ACC112 (cell line): Measurements from ENCODE around the gene PIK3R2.
A peak's percentile ranks its signal among the peaks of the same experiment; 100 is the strongest.
"Not testable (repeated sequence)": the region's sequence is repeated elsewhere in the genome, so short reads cannot be mapped to it uniquely, and the experiment has no call there.

Experiments used
- H2AFZ ChIP-seq: fragments of 200-600 bp; sonication (generic); one replicate; pipeline ENCODE4 v1.6.0; 2017; ENCODE audit warnings: antibody characterized with exemption, low read length; ENCODE audit not compliant: unreplicated experiment
- H3K27ac ChIP-seq: fragments of 200-600 bp; sonication (generic); 2 replicates; pipeline ENCODE4 v1.5.1; 2014; ENCODE audit warnings: low read depth, mild to moderate bottlenecking, antibody characterized with exemption, low read length, moderate library complexity
- H3K27me3 ChIP-seq: fragments of 200-600 bp; sonication (generic); 2 replicates; pipeline ENCODE4 v1.6.1; 2014; ENCODE audit warnings: mild to moderate bottlenecking, antibody characterized with exemption, low read length, moderate library complexity, mixed read lengths; ENCODE audit not compliant: insufficient read depth
- H3K36me3 ChIP-seq: fragments of 200-600 bp; sonication (generic); 2 replicates; pipeline ENCODE4 v1.6.1; 2016; ENCODE audit warnings: mild to moderate bottlenecking, antibody characterized with exemption, low read length, moderate library complexity, mixed read lengths; ENCODE audit not compliant: insufficient read depth
- H3K4me1 ChIP-seq: fragments of 200-600 bp; sonication (generic); one replicate; pipeline ENCODE4 v1.6.1; 2016; ENCODE audit warnings: low read length, mixed read lengths; ENCODE audit not compliant: insufficient read depth, unreplicated experiment, control insufficient read depth
- H3K4me3 ChIP-seq: fragments of 200-600 bp; sonication (generic); 2 replicates; pipeline ENCODE4 v1.5.1; 2014; ENCODE audit warnings: mild to moderate bottlenecking, low read depth, low read length
- H3K79me2 ChIP-seq: fragments of 200-600 bp; sonication (generic); one replicate; pipeline ENCODE4 v1.6.0; 2016; ENCODE audit warnings: low read length; ENCODE audit not compliant: control insufficient read depth, unreplicated experiment, insufficient read depth

PIK3R2 gene

DNA sequence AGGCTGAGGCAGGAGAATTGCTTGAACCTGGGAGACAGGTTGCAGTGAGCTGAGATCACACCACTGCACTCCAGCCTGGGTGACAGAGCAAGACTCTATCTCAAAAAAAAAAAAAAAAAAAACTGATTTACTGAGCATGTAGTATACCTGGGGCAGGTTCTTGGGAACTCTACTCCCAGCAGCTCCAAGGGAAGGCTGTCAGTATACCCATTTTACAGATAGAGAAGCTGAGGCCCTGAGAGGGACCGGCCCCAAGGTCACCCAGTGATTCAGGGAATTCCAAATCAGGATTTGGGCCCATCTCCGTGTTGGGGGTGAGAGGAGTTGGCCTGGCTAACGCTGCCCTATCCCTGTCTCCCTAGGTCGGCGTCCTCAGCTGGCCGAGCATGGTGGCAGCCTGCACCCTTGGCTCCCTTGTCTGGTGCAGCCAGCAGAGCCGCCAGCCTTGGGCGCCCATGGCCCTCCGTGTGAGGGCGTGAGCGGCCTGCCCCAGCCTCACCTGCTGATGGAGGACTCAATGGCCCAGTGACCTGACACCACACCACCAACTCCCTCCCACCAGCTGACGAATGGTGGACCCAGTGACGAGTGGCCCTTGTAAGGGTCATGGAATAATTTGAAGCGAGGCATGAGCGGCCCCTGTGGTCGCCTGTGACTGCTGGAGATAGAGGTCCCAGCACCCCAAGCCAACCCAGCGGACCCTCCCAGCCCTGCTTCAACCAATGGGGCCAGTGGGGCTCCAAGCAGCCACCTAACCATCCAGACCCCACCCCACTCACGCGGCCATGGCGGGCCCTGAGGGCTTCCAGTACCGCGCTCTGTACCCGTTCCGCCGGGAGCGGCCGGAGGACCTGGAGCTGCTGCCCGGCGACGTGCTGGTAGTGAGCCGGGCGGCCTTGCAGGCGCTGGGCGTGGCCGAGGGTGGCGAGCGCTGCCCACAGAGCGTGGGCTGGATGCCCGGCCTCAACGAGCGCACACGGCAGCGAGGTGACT is 2.4 kb downstream of the PIK3R2 start:
- Histone ChIP-seq H3K36me3 (no peaks in the 10 kb centered on the region), H3K27me3 (no peaks in the 10 kb centered on the region), H3K4me1 (peaks cover 10% of the 10 kb centered on the region), H3K4me3 (no peak overlapping the region), H3K27ac (no peak overlapping the region), H2AFZ (no peak overlapping the region), H3K79me2 (peaks cover 9% of the 10 kb centered on the region)

DNA sequence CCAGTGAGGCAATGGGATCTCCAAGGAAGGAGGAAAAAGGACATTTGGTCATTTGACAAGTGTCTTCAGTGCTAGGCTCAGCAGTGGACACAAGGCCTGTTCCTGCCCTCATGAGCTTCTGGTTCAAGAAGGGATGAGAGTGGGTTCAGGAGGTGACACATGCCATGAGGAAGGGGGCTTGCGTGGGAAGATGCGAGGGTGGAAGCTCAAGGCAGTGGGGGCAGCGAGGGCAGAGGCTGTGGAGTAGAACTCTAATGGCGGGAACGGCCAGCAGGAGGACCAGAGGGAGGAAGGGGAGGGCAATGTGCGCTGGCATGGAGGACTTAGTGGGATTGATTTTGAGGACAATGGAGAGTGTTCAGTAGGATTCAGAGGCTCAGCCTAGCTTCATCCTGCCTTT is 3.3 kb downstream of the PIK3R2 start:
- no peak overlapping the region for H3K4me3 ChIP-seq
- H3K27me3 ChIP-seq, result no peaks in the 10 kb centered on the region
- no peak overlapping the region for H2AFZ ChIP-seq
- peaks cover 10% of the 10 kb centered on the region for H3K4me1 ChIP-seq
- peaks cover 9% of the 10 kb centered on the region for H3K79me2 ChIP-seq
- no peak overlapping the region for H3K27ac ChIP-seq
- H3K36me3 ChIP-seq, result no peaks in the 10 kb centered on the region

- Histone ChIP-seq H3K79me2 (peaks cover 9% of the 10 kb centered on the region), H3K36me3 (no peaks in the 10 kb centered on the region), H3K27me3 (no peaks in the 10 kb centered on the region), H3K4me3 (no peak overlapping the region), H2AFZ (no peak overlapping the region), H3K27ac (no peak overlapping the region), H3K4me1 (peaks cover 10% of the 10 kb centered on the region)
These were observed 4.0 kb downstream of the PIK3R2 start for GRCh38 chr19:18156841-18157464.

GRCh38 chr19:18157465-18158063 is 4.6 kb downstream of the PIK3R2 start:
- no peak overlapping the region for H2AFZ ChIP-seq
- H3K27ac ChIP-seq, result no peak overlapping the region
- H3K79me2 ChIP-seq, result peaks cover 9% of the 10 kb centered on the region
- H3K4me3 ChIP-seq, result no peak overlapping the region
- peaks cover 10% of the 10 kb centered on the region for H3K4me1 ChIP-seq
- H3K36me3 ChIP-seq, result no peaks in the 10 kb centered on the region
- H3K27me3 ChIP-seq, result no peaks in the 10 kb centered on the region

DNA sequence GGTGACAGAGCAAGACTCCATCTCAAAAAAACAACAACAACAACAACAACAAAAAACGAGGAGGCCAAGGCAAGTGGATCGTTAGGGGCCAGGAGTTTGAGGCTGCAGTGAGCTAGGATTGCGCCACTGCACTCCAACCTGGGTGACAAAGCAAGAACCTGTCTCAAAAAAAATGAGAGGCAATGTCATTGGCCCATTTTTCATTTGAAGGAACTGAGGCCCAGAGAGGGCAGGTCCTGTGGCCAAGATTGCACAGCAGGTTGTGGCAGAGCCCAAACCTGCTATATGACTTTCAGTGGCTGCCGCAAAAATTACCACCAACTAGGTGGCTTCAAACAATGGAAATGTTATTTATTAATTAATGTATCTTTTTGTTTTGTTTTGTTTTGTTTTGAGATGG is 5.5 kb downstream of the PIK3R2 start:
- Histone ChIP-seq H3K27ac (no peak overlapping the region), H3K4me3 (no peak overlapping the region), H3K79me2 (peaks cover 9% of the 10 kb centered on the region), H3K4me1 (peaks cover 10% of the 10 kb centered on the region), H2AFZ (no peak overlapping the region), H3K36me3 (no peaks in the 10 kb centered on the region), H3K27me3 (no peaks in the 10 kb centered on the region)

GRCh38 chr19:18159059-18159616 is 6.2 kb downstream of the PIK3R2 start:
- not testable (repeated sequence) for H3K36me3 ChIP-seq, H3K4me1 ChIP-seq, H2AFZ ChIP-seq

DNA sequence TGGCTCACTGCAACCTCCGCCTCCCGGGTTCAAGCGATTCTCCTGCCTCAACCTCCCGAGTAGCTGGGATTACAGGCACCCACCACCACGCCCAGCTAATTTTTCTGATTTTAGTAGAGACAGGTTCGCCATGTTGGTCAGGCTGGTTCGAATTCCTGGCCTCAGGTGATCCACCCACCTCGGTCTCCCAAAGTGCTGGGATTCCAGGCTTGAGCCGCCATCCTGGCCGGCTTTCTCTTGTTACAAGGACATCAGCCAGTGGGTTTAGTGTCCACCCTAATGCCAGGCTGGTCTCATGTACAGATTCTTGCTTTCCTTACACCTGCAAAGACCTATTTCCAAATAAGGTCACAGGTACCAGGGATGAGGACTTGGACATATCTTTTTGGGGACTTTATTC is 6.8 kb downstream of the PIK3R2 start:
- Histone ChIP-seq H3K36me3 (no peaks in the 10 kb centered on the region), H2AFZ (no peak overlapping the region), H3K27me3 (no peaks in the 10 kb centered on the region), H3K27ac (no peak overlapping the region), H3K79me2 (peaks cover 3% of the 10 kb centered on the region), H3K4me1 (peaks cover 10% of the 10 kb centered on the region), H3K4me3 (no peak overlapping the region)

More at GRCh38 chr19:18159059-18159616, 6.2 kb downstream of the PIK3R2 start:
- H3K27ac ChIP-seq, H3K27me3 ChIP-seq, H3K4me3 ChIP-seq, H3K79me2 ChIP-seq: not testable (repeated sequence)

- Histone ChIP-seq H3K27me3 (no peaks in the 10 kb centered on the region), H3K27ac (no peak overlapping the region), H2AFZ (no peak overlapping the region), H3K36me3 (0 out of 2 replicates have a peak, but pooled peaks cover under 1% of the 10 kb centered on the region), H3K4me1 (peaks cover 10% of the 10 kb centered on the region), H3K79me2 (no peaks in the 10 kb centered on the region), H3K4me3 (peak overlapping the region; percentile 57; the same call in 1 of the 2 replicates)
These were observed 7.6 kb downstream of the PIK3R2 start for GRCh38 chr19:18160493-18160970.

- H3K4me3 ChIP-seq, result peak overlapping the region; percentile 57
- no peak overlapping the region for H3K27ac ChIP-seq
- H3K27me3 ChIP-seq, result no peaks in the 10 kb centered on the region
- no peaks in the 10 kb centered on the region for H3K79me2 ChIP-seq
- peaks cover 10% of the 10 kb centered on the region for H3K4me1 ChIP-seq
- 0 out of 2 replicates have a peak, but pooled peaks cover 3% of the 10 kb centered on the region for H3K36me3 ChIP-seq
- H2AFZ ChIP-seq, result no peak overlapping the region
These were observed 8.1 kb downstream of the PIK3R2 start for GRCh38 chr19:18160971-18161635.

DNA sequence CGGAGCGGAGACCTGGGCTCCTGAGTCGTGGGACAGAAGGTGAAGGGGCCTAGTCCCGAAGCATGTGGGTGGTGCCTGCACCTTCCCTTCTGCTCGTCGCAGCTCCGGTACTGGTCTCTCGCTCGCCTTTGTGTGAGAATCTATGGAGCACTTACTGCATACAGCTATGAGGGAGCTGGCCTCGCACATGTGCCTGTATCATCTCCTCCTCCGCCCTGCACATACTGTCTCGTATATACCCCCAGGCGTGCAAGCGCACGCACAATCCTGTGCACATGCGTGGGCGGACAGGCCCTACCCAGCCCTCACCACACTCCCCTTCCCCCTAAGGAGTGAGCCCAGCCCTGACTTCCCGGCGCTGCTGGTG is 8.7 kb downstream of the PIK3R2 start:
- Histone ChIP-seq H3K79me2 (no peaks in the 10 kb centered on the region), H2AFZ (no peak overlapping the region), H3K4me3 (no peak overlapping the region), H3K27me3 (no peaks in the 10 kb centered on the region), H3K4me1 (peaks cover 8% of the 10 kb centered on the region), H3K36me3 (0 out of 2 replicates have a peak, but pooled peaks cover 3% of the 10 kb centered on the region), H3K27ac (no peak overlapping the region)
